OCI-LY7 (cell line): ENCODE measurements around the gene SUPT5H.

Experiments used
- EZH2phosphoT487 ChIP-seq: fragments of 200-600 bp; sonication (generic); IDR thresholded peaks from 2 replicates; pipeline ENCODE4 v1.6.1; 2018; ENCODE audit warnings: low read depth, borderline replicate concordance, mild to moderate bottlenecking, mixed run types, antibody characterized with exemption, low read length, moderate library complexity, mixed read lengths
- TF ChIP-seq, protein P1 (sequence below): fragments of 200-600 bp; sonication (generic); conservative IDR thresholded peaks from 2 replicates; pipeline ENCODE4 v1.5.1; 2014; ENCODE audit warnings: mild to moderate bottlenecking, antibody characterized with exemption, low read length, moderate library complexity, mixed read lengths

DNA sequence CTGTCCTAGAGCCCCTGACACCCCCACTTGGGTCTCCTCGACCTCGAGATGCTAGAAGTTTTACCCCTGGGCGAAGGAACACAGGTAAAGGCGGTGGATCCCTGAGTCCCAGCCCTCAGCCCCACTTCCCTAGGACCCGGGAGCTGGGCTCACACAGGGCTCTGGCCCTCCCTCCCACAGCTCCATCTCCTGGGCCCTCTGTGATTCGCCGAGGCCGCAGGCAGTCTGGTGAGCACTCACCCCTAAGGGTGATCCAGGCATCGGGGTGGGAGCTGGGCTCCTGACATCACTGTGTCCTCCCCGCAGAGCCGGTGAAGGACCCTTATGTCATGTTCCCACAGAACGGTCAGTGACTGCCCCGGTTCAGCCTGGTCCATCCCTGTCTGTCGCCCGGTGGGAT is 24.6 kb upstream of the SUPT5H start:
- TF ChIP-seq, protein P1, sequence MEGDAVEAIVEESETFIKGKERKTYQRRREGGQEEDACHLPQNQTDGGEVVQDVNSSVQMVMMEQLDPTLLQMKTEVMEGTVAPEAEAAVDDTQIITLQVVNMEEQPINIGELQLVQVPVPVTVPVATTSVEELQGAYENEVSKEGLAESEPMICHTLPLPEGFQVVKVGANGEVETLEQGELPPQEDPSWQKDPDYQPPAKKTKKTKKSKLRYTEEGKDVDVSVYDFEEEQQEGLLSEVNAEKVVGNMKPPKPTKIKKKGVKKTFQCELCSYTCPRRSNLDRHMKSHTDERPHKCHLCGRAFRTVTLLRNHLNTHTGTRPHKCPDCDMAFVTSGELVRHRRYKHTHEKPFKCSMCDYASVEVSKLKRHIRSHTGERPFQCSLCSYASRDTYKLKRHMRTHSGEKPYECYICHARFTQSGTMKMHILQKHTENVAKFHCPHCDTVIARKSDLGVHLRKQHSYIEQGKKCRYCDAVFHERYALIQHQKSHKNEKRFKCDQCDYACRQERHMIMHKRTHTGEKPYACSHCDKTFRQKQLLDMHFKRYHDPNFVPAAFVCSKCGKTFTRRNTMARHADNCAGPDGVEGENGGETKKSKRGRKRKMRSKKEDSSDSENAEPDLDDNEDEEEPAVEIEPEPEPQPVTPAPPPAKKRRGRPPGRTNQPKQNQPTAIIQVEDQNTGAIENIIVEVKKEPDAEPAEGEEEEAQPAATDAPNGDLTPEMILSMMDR = no peak
- no peak for TF ChIP-seq EZH2phosphoT487
